Measurements from ENCODE around the gene SCGB1C1. TPM values are rescaled to one million over a fixed set of nuclear protein-coding genes. Genes with fewer than 3 reads are reported as not detected.

SCGB1C1 gene
- total and polyA plus RNA-seq, 9 of the 15 experiments (the other 6 are each of a cell fraction or from before 2014, with no cell fraction given): not detected

DNA sequence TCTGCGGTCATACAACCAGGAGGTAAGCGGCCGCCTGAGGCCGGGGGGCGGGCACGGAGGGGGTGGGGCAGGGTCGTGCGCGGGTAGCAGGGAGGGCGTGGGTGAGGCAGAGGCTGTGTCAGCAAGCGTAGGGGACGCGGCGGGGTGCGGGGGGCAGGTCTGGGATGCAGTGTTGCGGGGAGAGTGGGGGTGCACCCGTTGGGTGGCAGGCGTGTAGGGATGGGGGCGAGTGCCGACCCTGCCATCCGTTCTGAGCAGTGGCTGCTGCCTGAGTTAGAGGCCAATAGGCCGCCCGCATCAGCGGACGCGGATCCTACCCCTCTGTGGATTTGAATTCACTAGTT, 16.0 kb downstream of the SCGB1C1 start:
- Histone ChIP-seq H3K27ac (ENCODE audit: extremely low read depth, low read depth, low read length) (peak overlapping the region; percentile 93; the same call in 2 of the 3 replicates), H3K79me2 (ENCODE audit: control insufficient read depth, insufficient read depth, low read length) (peaks cover 69% of the 10 kb centered on the region)
- POLR2A ChIA-PET: interaction anchor here (0.8 to 3.1 kb wide), 4 partner anchors 9 to 397 kb away, joined by 3 to 63 read pairs (median 3); no protein-coding TSS in a partner anchor

More for the DNA sequence above, 16.0 kb downstream of the SCGB1C1 start:
- FAIRE-seq: no peak
- BruUV-seq (replicated peaks): no TSS peak
- no peak for DNase-seq (ENCODE audit: extremely low read depth in 1 of 4, low spot score in 3 of 4)
- in situ Hi-C loops (cut with MboI) (no loop called here), intact Hi-C loops (cut with micrococcal nuclease) (no loop called here)
- CTCF ChIA-PET (ENCODE audit: low intra/inter-chr PET ratio): no interaction called here
- WGBS (ENCODE audit: insufficient coverage, low coverage, missing lambda C conversion rate): 0% methylated on average over 8 of the region's 26 CpGs
- Histone ChIP-seq H3K27me3 (ENCODE audit: control insufficient read depth in 2 of 2, insufficient read depth in 2 of 2, low read length in 2 of 2) (no peaks in the 10 kb centered on the region; a peak in 1 of 5 replicates), H3K4me3 (peak overlapping the region; percentile 96), H3K9me1 (ENCODE audit: control insufficient read depth, insufficient read depth, low read length) (peaks cover 10% of the 10 kb centered on the region), H3K4me1 (replicated peaks in 1 of 2; ENCODE audit: control insufficient read depth in 2 of 2, insufficient read depth in 2 of 2, low read length in 2 of 2) (peaks cover 25 to 55% of the 10 kb centered on the region in 2 experiments; a peak in 4 of 5 replicates), H3K9me3 (replicated peaks; ENCODE audit: control insufficient read depth, insufficient read depth, low read depth, low read length) (no peaks in the 10 kb centered on the region), H2AFZ (ENCODE audit: low read depth, low read length) (no peak overlapping the region), H3K4me2 (ENCODE audit: insufficient read depth, low read length) (peak overlapping the region; percentile 92), H3K36me3 (ENCODE audit: control insufficient read depth, insufficient read depth, low read length) (peaks cover 77% of the 10 kb centered on the region), H3K9ac (ENCODE audit: insufficient read depth in 1 of 2, low read depth in 2 of 2, low read length in 2 of 2) (peak overlapping the region; percentile 97 to 98), H4K20me1 (replicated peaks; ENCODE audit: control insufficient read depth, insufficient read depth, low read length) (peaks cover 33% of the 10 kb centered on the region; the same call in 1 of the 2 replicates)
- peak; percentile 2 for ATAC-seq
- TF ChIP-seq, protein P1, sequence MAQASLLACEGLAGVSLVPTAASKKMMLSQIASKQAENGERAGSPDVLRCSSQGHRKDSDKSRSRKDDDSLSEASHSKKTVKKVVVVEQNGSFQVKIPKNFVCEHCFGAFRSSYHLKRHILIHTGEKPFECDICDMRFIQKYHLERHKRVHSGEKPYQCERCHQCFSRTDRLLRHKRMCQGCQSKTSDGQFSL (CRISPR knock-in tag; IDR thresholded peaks at IDR 0.05): 0 out of 2 replicates have a peak, but pooled peaks have one; percentile 17
- TF ChIP-seq, protein P1 (tag; IDR thresholded peaks at IDR 0.05): no peak
- TF ChIP-seq EGR1 (conservative IDR thresholded peaks at IDR 0.05) (peak; percentile 66), ATF1 (CRISPR knock-in tag; IDR thresholded peaks at IDR 0.05) (no peak), ATF1 (tag; IDR thresholded peaks at IDR 0.05) (no peak), ZBTB7A (IDR thresholded peaks at IDR 0.05; ENCODE audit: borderline replicate concordance, control insufficient read depth, low read depth, low read length) (no peak)
- TF ChIP-seq, protein P2, sequence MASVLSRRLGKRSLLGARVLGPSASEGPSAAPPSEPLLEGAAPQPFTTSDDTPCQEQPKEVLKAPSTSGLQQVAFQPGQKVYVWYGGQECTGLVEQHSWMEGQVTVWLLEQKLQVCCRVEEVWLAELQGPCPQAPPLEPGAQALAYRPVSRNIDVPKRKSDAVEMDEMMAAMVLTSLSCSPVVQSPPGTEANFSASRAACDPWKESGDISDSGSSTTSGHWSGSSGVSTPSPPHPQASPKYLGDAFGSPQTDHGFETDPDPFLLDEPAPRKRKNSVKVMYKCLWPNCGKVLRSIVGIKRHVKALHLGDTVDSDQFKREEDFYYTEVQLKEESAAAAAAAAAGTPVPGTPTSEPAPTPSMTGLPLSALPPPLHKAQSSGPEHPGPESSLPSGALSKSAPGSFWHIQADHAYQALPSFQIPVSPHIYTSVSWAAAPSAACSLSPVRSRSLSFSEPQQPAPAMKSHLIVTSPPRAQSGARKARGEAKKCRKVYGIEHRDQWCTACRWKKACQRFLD (CRISPR knock-in tag; IDR thresholded peaks at IDR 0.05): 0 out of 2 replicates have a peak, but pooled peaks have one; percentile 6

Data from K562 (cell line).